Suppressor macrophage (primary cell): ENCODE measurements around the gene USP12.

Experiments used
- DNase-seq, 4 experiments: peaks; one replicate each; pipeline ENCODE4 v3.0.0-alpha.2; 2020 to 2022

The USP12 gene

DNA sequence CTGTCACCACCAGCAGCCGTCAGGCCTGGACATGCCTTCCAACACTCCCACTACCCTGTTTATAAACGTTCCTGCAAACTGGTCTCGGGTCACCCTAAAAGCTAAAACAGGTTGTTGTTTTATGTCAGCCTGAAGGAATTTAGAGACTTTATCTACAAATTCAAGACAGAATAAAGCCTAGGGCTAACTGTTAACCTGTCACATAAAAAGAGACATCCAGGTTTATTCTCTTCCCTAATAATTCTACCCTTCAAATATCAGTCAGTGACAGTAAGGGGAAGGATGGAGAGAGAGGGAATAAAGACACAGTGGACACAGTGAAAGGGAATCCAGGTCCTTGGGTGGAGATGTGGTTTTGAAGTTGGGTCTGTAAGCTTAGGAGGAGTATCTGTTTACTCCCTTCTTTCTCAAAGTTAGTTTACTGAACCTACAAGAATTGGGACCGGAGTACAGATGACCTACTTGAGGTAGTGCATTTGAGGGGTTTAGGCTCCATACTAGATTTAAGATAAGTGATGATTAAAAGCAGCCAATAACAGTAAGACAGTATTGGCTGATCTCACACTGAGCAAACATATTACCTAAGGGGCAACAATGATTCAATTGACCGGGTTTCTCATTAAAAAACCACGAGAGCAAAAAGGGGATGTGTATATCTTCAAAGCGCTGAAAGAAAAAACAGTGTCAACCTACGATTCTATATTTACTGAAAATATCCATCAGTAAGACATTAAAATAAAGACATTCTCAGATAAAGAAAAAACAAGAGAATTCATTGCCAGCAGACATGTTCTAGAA lies 142.7 kb downstream of the USP12 start:
- DNase-seq: no peak

- DNase-seq: no peak
These were observed 144.4 kb downstream of the USP12 start for GRCh38 chr13:27027086-27027667.

- DNase-seq: no peak
These were observed 145.2 kb downstream of the USP12 start for GRCh38 chr13:27026396-27026795.

- peak in 1 of 4 experiments; percentile 19 for DNase-seq
These were observed 146.7 kb downstream of the USP12 start for GRCh38 chr13:27024776-27025492.

GRCh38 chr13:27024074-27024461 lies 147.5 kb downstream of the USP12 start:
- DNase-seq: no peak

DNA sequence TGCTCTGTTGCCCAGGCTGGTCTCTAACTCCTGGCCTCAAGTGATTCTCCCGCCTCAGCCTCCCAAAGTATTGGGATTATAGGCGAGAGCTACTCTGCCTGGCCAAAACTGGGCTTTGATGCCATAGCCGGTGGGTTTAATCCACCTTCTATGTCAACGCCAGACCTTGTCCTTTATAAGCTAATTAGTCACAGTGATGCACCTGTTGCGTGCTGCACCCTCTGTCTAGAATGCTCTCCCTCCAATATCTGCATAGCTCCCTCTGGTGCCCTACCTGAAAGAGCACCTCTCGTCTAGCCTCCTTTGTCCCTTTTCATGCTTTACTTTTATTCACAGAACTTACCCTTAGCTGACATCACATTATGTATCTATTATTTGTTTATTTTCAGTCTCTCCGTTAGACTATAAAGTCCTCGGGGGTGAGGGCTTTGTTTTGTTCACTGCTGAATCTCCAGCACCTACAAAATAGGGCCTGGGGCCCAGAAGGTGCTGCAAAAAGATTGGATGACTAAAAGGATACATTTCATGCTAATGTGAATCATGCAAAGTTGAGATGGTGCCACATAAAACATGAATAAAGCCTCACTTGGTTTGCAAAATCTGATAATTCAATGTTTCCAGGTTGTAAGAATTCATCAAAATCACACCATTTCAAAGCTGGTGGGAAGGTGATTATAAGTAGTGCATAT lies 148.1 kb downstream of the USP12 start:
- DNase-seq: no peak

DNA sequence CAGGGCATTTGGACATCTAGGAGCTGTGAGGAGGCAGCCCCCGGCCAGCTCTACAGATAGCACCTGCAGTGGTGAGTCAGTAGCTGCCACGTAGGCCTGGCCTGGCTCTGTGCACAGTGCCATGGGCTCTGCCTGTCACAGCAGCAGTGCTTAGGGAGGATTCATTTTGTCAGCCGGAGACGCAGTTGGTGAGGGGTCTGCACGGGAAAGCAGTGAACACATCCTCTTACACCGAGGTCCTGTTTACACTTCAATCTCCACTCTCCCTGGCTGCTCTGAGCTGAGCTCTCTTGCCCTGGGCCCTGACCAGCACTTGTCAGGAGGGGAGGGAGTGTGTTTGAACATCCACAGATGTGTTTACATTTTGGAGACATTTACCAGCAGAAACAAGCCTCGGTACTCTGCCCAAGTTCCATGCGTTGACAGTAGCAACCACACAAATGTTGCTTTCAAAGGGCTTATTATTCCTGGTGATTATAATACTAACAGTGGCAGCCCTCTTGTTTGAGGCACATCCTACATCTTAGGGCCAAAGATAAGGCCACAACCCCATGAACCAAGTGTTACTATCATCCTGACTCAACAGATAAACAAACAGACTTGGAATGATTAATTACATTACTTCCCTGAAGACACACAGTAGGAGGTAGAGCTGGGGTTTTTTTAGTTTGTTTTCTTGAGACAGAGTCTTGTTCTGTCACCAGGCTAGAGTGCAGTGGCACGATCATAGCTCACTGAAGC lies 148.9 kb downstream of the USP12 start:
- DNase-seq: no peak

DNA sequence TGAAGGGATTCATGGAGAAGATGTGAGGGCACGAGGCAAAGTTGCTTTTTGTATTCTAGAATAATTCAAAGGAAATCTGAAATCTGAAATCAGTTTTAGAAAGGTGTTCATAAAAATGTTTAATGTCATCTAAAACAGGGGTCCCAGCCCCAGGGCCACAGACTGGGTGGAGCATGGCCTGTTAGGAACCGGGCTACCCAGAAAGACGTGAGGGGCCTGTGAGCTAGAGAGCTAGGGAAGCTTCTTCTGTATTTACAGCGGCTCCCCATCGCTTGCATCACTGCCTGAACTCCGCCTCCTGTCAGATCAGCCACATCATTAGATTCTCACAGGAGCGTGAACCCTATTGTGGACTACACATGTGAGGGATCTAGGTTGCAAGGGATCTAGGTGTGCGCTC lies 151.2 kb downstream of the USP12 start:
- DNase-seq: no peak

DNA sequence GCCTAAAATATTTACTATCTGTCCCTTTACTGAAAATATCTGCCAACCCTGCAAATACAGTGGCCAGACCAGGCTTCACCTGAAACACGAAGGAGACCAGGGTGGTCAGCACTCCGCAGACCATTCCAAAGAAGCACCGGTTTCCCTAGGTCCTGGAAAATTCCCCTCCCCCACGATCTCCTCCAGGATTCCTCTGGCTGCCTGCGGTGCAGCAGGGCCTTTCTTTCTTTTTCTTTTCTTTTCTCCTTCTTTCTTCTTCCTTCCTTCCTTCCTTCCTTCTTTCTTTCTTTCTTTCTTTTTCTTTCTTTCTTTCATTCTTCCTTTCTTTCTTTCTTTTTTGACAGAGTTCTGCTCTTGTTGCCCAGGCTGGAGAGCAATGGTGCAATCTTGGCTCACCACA lies 152.7 kb downstream of the USP12 start:
- DNase-seq: no peak

- peak; percentile 22 to 66 (median 36) for DNase-seq
These were observed 153.2 kb downstream of the USP12 start for GRCh38 chr13:27018344-27018861.

- no peak for DNase-seq
These were observed 154.7 kb downstream of the USP12 start for GRCh38 chr13:27016875-27017274.
